Measurements from ENCODE around the gene KDM4B.

DNA sequence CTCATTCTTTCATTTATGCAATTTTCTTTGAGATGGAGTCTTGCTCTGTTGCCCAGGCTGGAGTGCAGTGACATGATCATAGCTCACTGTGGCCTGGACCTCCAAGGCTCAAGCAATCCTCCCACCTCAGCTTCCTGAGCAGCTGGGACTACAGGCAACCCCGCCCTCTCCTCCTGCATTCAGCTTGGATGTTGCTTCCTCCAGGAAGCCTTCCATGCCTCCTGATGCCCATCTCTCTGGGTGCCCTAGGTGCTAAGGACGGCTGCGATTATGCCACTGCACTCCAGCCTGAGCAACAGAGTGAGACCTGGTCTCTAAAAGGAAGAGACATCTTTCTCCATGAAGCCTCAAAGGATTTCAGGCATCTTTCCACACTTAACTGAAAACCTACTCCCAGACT lies 209.9 kb downstream of the KDM4B start:
- TF ChIP-seq POLR2A (IDR thresholded peaks at IDR 0.05; ENCODE audit: low read depth, low read length) (no peak), POLR2AphosphoS5 (IDR thresholded peaks at IDR 0.05; ENCODE audit: low read depth, low read length) (no peak)

Measured in GM12892 (cell line).